Gastrocnemius medialis (tissue), 4 donors: ENCODE data around the gene HOOK2.

Experiments used
- CTCF ChIP-seq, 5 experiments: fragments of 450-650 bp in 3 of 5; fragments of 200-600 bp in 2 of 5; sonication (generic) in 2 of 5; IDR thresholded peaks in 4 of 5; conservative IDR thresholded peaks in 1 of 5; 1 replicate in 4 of 5; 2 replicates in 1 of 5; pipeline ENCODE4 v1.5.1; 2016 to 2019; ENCODE audit warnings: antibody characterized with exemption in 5 of 5, mild to moderate bottlenecking in 3 of 5, moderate library complexity in 3 of 5
- POLR2A ChIP-seq, 2 donors: fragments of 450-650 bp; IDR thresholded peaks; one replicate each; pipeline ENCODE4 v1.6.1; 2017; ENCODE audit warnings: antibody characterized with exemption in 2 of 2, mild to moderate bottlenecking in 2 of 2, moderate library complexity in 2 of 2

GRCh38 chr19:12821761-12822160, 46.4 kb upstream of the HOOK2 start:
- no peak for TF ChIP-seq CTCF (IDR thresholded peaks at IDR 0.05 in 4 of 5, conservative IDR thresholded peaks at IDR 0.05 in 1 of 5)
- TF ChIP-seq POLR2A (IDR thresholded peaks at IDR 0.05) = no peak
